Bronchial epithelial cell (primary cell): Measurements from ENCODE around the gene HYAL3. TPM values are rescaled to one million over a fixed set of nuclear protein-coding genes. Genes with fewer than 3 reads are reported as not detected.
A peak's percentile ranks its signal among the peaks of the same experiment; 100 is the strongest.

Experiments
- DNase-seq: peaks from one replicate; pipeline ENCODE4 v3.0.0-alpha.2; 2010; ENCODE audit warnings: low read depth
- FAIRE-seq: peaks from 2 replicates; lab custom pipeline; 2011; peaks lifted over from hg19 to GRCh38; lab: Jason Lieb, UNC
- H3K27me3 ChIP-seq: 2 replicates; pipeline ENCODE4 v1.5.1; 2011; ENCODE audit warnings: low read length; ENCODE audit not compliant: control insufficient read depth, insufficient read depth
- H3K36me3 ChIP-seq: 2 replicates; pipeline ENCODE4 v1.5.1; 2011; ENCODE audit warnings: low read length; ENCODE audit not compliant: control insufficient read depth, insufficient read depth
- H3K4me3 ChIP-seq: 2 replicates; pipeline ENCODE4 v1.5.1; 2011; ENCODE audit warnings: mild to moderate bottlenecking, low read depth, low read length, control low read depth
- total RNA-seq: library from RNA; depleted of rRNA; stranded (reverse); fragments of >200 nt; gene quantifications from 2 replicates; pipeline ENCODE4 v1.2.1, GENCODE V29; 2014
- TF ChIP-seq, protein P1 (sequence below): IDR thresholded peaks from 2 replicates; pipeline ENCODE4 v1.5.1; 2011; ENCODE audit warnings: mild to moderate bottlenecking, moderate library complexity, low read length, control low read depth, inconsistent platforms; ENCODE audit not compliant: insufficient read depth, severe bottlenecking

HYAL3 gene
- total RNA-seq, 1 donor from 2014 or later = 6.6 TPM

- H3K4me3 ChIP-seq = no peak overlapping the region
- FAIRE-seq = peak; percentile 83
- TF ChIP-seq, protein P1, sequence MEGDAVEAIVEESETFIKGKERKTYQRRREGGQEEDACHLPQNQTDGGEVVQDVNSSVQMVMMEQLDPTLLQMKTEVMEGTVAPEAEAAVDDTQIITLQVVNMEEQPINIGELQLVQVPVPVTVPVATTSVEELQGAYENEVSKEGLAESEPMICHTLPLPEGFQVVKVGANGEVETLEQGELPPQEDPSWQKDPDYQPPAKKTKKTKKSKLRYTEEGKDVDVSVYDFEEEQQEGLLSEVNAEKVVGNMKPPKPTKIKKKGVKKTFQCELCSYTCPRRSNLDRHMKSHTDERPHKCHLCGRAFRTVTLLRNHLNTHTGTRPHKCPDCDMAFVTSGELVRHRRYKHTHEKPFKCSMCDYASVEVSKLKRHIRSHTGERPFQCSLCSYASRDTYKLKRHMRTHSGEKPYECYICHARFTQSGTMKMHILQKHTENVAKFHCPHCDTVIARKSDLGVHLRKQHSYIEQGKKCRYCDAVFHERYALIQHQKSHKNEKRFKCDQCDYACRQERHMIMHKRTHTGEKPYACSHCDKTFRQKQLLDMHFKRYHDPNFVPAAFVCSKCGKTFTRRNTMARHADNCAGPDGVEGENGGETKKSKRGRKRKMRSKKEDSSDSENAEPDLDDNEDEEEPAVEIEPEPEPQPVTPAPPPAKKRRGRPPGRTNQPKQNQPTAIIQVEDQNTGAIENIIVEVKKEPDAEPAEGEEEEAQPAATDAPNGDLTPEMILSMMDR = peak; percentile 74
- no peaks in the 10 kb centered on the region for H3K27me3 ChIP-seq
- H3K36me3 ChIP-seq = peaks cover 28% of the 10 kb centered on the region
- DNase-seq = no peak
These were observed 42.0 kb downstream of the HYAL3 start for GRCh38 chr3:50256978-50257890.

GRCh38 chr3:50255251-50255615 lies 44.0 kb downstream of the HYAL3 start:
- DNase-seq = peak; percentile 66
- TF ChIP-seq, protein P1 = no peak
- Histone ChIP-seq H3K4me3 (no peak overlapping the region), H3K36me3 (peaks cover 32% of the 10 kb centered on the region), H3K27me3 (no peaks in the 10 kb centered on the region)
- FAIRE-seq = no peak

GRCh38 chr3:50254577-50255250 lies 44.5 kb downstream of the HYAL3 start:
- FAIRE-seq (no peak), DNase-seq (peak; percentile 69)
- Histone ChIP-seq H3K27me3 (no peaks in the 10 kb centered on the region), H3K4me3 (no peak overlapping the region), H3K36me3 (peaks cover 32% of the 10 kb centered on the region)
- TF ChIP-seq, protein P1 = no peak

GRCh38 chr3:50251220-50251619 lies 48.0 kb downstream of the HYAL3 start:
- DNase-seq (peak; percentile 99), FAIRE-seq (peak; percentile 99)
- TF ChIP-seq, protein P1 = no peak
- Histone ChIP-seq H3K4me3 (no peak overlapping the region), H3K36me3 (peaks cover 21% of the 10 kb centered on the region), H3K27me3 (no peaks in the 10 kb centered on the region)

DNA sequence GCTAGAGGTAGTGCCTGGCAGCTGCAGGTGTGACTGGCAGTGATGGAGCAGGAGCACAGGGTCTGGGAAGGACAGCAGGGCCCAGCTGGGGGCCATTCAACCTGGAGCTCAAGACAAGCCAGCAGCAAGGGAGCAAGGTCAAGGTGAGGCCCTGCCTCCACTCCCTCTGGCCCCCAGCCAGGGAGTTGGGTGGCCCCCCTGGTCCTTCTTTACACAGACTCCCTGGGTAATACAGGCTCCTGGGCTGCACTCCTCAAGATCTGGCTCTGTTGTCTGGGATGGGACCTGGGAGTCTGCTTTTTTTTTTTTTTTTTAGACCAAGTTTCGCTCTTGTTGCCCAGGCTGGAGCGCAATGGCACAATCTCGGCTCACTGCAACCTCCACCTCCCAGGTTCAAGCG lies 48.7 kb downstream of the HYAL3 start:
- TF ChIP-seq, protein P1 = no peak
- no peak for FAIRE-seq
- H3K4me3 ChIP-seq = no peak overlapping the region
- DNase-seq = no peak
- peaks cover 17% of the 10 kb centered on the region for H3K36me3 ChIP-seq
- H3K27me3 ChIP-seq = no peaks in the 10 kb centered on the region
